H54 (cell line): ENCODE data around the gene CCDC167.

Source experiments
- DNase-seq: peaks from one replicate; pipeline ENCODE4 v3.0.0; 2011; ENCODE audit warnings: low spot score, mixed read lengths; ENCODE audit not compliant: insufficient read length
- FAIRE-seq: peaks from 3 replicates; lab custom pipeline; 2011; peaks lifted over from hg19 to GRCh38; lab: Jason Lieb, UNC
- POLR2A ChIP-seq: IDR thresholded peaks from 2 replicates; pipeline ENCODE4 v1.6.1; 2011; ENCODE audit warnings: low read depth, mild to moderate bottlenecking, low read length

CCDC167 gene

DNA sequence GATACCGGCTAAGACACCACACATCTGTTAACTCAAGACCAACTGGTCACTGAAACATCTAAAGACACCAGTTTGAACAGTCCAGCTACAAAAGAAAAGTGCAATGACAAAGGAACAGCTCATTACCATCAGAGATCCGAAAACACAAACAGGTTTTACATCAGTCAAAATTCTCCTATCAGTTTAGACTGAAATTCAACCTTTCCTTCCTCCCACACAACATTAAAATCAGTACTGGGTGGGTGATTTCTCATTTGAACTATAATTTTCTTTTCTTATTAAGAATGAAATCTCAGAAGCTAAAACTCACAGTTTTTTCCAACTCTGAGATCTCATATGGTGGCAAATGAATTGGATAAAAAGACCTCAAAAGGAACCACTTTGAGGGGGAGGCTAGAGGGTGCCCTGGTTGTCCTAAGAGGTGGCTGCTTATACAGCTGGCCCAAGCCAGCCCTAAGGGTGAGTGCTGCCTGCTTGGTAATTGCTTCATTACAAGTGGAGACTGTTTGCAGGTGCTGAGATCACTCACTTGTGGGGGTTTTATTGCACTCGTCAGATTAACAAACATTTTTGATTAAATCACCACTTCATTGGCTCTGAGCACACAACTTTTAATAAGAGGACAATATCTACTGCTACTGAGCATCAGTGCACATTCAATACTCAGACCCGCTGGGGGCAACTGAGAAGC lies 4.3 kb downstream of the CCDC167 start:
- no peak for TF ChIP-seq POLR2A

DNA sequence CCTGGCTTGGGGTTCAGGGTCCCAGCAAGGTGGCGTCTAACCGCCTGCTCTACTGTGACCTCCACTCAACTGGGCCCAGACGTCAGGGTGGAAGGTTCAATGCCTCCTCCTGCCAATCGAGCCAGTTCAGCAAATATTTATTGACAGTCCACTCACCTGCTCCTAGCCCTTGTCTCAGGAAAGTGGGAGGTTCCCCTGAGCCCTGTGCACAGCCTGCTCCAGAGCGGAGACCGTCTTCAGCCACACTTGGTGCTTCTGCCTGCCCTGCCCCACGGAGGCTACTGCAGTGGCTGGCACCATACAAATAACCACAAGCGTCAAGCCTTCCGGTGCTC lies 6.1 kb downstream of the CCDC167 start:
- no peak for TF ChIP-seq POLR2A
- DNase-seq (no peak), FAIRE-seq (no peak)

More for the DNA sequence above, 4.3 kb downstream of the CCDC167 start:
- FAIRE-seq (no peak), DNase-seq (no peak)

DNA sequence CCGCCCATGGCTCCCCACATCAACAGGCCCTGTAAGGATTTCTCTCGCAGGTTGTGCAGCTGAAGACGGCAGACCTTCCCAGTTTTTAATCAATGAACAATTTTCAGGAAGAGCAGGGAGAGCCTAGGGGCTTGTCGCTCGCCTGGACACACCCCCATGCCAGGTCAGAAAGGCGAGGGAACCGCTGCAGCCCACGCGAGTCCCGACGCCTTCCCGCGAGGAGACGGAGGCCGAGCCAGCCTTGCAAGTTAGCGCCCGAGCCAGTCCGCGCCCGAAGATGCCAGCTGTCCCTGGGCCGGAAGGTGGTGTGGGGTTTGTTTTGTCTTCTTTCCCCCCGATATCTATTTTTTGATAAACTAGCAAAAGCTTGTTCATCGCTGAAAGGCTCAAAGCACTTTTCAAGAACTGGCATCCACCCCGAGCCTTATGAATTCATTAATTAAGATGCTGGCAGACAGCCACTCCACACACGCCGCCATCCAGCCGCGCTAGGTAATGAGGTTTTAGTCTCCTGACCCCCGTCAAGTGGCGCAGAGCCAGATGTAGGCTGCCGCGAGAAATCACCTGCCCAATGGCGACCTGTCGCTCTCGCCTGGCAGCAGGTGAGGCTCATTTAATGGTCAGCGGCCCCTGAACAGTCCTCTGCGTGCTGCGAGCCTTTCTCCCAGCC lies 6.6 kb downstream of the CCDC167 start:
- no peak for TF ChIP-seq POLR2A
- DNase-seq (no peak), FAIRE-seq (no peak)

GRCh38 chr6:37492236-37492972 lies 7.3 kb downstream of the CCDC167 start:
- FAIRE-seq (no peak), DNase-seq (no peak)
- TF ChIP-seq POLR2A, result no peak

- DNase-seq (no peak), FAIRE-seq (no peak)
- no peak for TF ChIP-seq POLR2A
These were observed 7.9 kb downstream of the CCDC167 start for GRCh38 chr6:37491830-37492208.

- no peak for FAIRE-seq
- no peak for TF ChIP-seq POLR2A
- no peak for DNase-seq
These were observed 8.4 kb downstream of the CCDC167 start for GRCh38 chr6:37491171-37491829.

DNA sequence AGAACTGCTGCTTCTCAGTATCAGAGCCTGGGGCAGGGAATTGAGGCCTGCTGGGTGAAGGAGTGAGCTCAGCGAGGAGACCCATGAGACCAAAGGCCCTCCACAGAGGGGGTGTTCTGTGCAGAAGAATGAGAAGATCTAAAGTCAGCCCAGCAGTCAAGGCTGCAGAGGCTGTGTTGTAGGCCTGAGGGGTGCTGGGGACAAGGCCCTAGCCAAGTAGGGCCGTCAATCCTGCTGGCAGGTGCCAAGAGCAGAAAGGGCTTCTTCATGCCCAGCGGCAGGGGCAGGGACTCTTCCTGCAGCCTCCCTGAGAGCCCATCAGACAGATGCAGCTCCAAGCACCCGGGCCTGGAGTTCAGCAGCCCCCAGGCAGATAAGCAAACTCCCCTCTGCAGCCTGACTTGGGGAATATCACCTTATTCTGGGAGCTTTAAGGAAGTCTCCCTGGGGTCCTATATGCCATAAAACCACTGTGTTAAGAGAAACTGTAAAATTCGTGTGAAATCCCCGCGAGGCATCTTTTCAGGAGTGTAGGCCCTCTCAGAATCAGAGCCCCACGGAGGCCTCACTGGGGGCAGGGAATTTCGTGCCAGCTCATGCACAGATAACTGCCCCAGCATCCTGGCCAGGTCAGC lies 9.0 kb downstream of the CCDC167 start:
- DNase-seq (no peak), FAIRE-seq (no peak)
- TF ChIP-seq POLR2A, result no peak

- DNase-seq (no peak), FAIRE-seq (no peak)
- no peak for TF ChIP-seq POLR2A
These were observed 9.9 kb downstream of the CCDC167 start for GRCh38 chr6:37489697-37490336.

- DNase-seq, result no peak
- no peak for TF ChIP-seq POLR2A
- no peak for FAIRE-seq
These were observed 11.2 kb downstream of the CCDC167 start for GRCh38 chr6:37488476-37488875.

DNA sequence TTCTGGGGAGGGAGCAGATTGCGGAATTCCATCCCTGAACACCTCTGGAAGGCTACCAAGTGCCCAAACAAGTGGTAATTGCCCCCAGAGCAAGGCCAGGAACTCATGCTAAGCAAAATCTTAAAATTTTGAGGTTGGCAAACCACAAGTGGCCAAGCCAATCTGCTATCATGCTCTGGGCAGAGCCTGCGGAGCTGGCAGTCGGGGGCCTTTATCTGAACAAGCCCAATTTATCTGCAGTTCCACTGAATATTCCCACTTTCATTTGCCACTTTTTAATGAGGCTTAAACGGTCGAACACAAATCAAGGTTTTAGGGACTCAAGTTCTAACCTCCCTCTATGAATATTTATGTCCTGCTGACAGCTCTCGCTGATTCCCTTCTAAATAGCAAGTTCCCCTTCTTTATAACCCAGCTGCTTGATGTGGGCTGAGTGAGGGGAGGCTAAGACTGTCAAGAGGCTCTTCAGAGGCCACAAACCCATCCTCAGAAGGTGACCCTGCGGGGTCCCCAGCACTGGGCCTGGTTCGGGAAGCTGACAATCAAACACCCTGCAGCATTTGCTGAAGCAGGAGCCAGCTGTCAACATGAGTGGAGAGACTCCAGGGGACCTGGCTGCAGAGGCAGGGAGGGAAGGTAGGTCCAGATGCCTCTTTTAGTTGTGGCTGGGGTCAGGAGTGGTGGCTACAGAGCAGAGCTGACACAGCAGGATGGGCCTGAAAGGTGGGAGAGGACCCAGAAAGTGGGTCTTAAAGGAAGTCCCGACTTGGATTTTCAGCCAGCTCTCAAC lies 11.9 kb downstream of the CCDC167 start:
- FAIRE-seq, result no peak
- TF ChIP-seq POLR2A, result no peak

DNA sequence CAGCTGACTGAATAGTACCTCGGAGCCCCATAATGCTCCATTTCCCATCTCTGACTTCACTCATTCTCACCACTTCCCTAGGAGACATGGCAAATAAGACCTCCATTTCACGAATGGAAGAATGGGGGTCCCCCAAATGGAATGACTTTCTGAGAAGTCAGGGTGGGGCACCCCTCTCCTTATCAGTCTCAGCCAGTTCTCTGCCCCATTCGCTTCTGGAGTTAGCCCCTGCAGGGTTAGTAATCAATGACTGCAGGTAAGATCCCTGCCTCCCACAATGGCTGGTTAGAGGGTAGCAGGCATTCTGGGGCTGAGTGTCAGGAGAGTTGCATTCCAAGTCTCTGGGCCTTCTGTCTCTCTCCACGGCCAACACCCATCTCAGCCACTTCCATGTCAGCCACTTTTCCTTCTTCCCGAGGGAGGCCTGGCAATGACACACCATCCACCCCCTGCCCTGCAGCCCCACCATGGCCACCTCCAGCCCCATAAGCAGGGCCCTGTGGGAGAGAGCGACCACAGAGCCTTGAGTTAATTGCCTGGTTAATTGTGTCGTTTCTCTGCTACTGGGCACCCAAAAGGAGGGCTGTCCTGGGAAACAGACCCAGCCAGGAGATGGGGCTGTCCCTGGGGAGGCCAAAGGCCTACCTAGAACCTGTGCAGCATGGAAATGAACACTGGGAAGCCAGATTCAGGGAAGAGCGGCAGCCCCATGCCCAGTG lies 13.4 kb downstream of the CCDC167 start:
- no peak for TF ChIP-seq POLR2A
- DNase-seq (no peak), FAIRE-seq (no peak)

More for the DNA sequence above, 11.9 kb downstream of the CCDC167 start:
- DNase-seq, result no peak

DNA sequence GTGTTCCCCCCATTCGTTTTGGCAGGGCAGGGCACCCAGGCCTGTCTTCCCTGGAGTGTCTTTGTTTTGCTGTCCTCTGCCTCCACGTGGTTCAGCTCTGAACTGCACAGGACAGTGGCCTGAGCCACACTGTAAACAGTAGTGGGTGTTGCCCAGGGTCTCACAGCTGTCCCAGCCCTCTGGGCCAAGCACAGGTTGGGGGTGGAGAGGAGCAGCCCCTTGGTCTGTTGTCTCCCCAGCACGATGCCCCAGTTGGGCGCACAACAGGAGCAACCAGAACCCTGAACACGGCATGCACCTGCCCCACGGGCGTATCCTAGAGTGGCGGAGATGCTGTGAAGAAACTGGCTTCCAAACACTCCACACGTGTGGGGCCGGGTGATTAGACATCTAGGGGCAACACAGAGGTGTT lies 14.4 kb downstream of the CCDC167 start:
- DNase-seq, result no peak
- FAIRE-seq, result no peak
- TF ChIP-seq POLR2A, result no peak
